Measurements from ENCODE around the gene FGD6. TPM values are rescaled to one million over a fixed set of nuclear protein-coding genes. Genes with fewer than 3 reads are reported as not detected.

FGD6 gene
- polyA plus RNA-seq, 2 of the 4 experiments (the other 2 are of a cell fraction) = 15.5 to 48.0 TPM

GRCh38 chr12:95204141-95204866 is 13.0 kb downstream of the FGD6 start (continued):
- TF ChIP-seq ZFP36 (IDR thresholded peaks at IDR 0.05; ENCODE audit: borderline replicate concordance, partially characterized antibody) = no peak
- TF ChIP-seq HDAC2 (IDR thresholded peaks at IDR 0.05) = no peak
- no peak for TF ChIP-seq CHD4 (IDR thresholded peaks at IDR 0.05; ENCODE audit: borderline replicate concordance)
- TF ChIP-seq CBX2 (IDR thresholded peaks at IDR 0.05; ENCODE audit: borderline replicate concordance, low read depth) = no peak
- no peak for TF ChIP-seq SREBF2 (IDR thresholded peaks at IDR 0.05)
- no peak for TF ChIP-seq RNF2 (IDR thresholded peaks at IDR 0.05; ENCODE audit: borderline replicate concordance, low read depth)
- TF ChIP-seq BHLHE40 (IDR thresholded peaks at IDR 0.05; ENCODE audit: low read depth, low read length) = peak; percentile 99
- peak; percentile 41 to 59 for TF ChIP-seq RAD21 (conservative IDR thresholded peaks at IDR 0.05 in 1 of 2, IDR thresholded peaks at IDR 0.05 in 1 of 2)
- no peak for TF ChIP-seq KDM1A (IDR thresholded peaks at IDR 0.05; ENCODE audit: low read depth)
- TF ChIP-seq POLR2A (IDR thresholded peaks at IDR 0.05; ENCODE audit: low read length) = no peak
- TF ChIP-seq MAX (IDR thresholded peaks at IDR 0.05) = peak; percentile 97
- TF ChIP-seq NPAS2 (CRISPR knock-in tag; IDR thresholded peaks at IDR 0.05; ENCODE audit: borderline replicate concordance) = peak; percentile 90
- no peak for TF ChIP-seq EHMT2 (IDR thresholded peaks at IDR 0.05; ENCODE audit: low read depth)
- peak; percentile 76 for TF ChIP-seq MAFK (IDR thresholded peaks at IDR 0.05; ENCODE audit: partially characterized antibody)
- TF ChIP-seq FOSB (CRISPR knock-in tag; IDR thresholded peaks at IDR 0.05) = peak; percentile 35; the same call in 1 of the 2 replicates
- TF ChIP-seq ZSCAN20 (CRISPR knock-in tag; IDR thresholded peaks at IDR 0.05) = 0 out of 2 replicates have a peak, but pooled peaks have one; percentile 34
- peak; percentile 89 for TF ChIP-seq EHF (CRISPR knock-in tag; IDR thresholded peaks at IDR 0.05)
- peak; percentile 88 for TF ChIP-seq MYC (IDR thresholded peaks at IDR 0.05; ENCODE audit: borderline replicate concordance, low read length)
- TF ChIP-seq ZNF302 (CRISPR knock-in tag; IDR thresholded peaks at IDR 0.05) = peak; percentile 37; the same call in 1 of the 2 replicates
- peak; percentile 77 to 91; a peak in 4 of 5 replicates for TF ChIP-seq EP300 (IDR thresholded peaks at IDR 0.05)
- no peak for TF ChIP-seq RFX5 (IDR thresholded peaks at IDR 0.05)
- no peak for TF ChIP-seq ELK1 (IDR thresholded peaks at IDR 0.05; ENCODE audit: low read depth, low read length)
- TF ChIP-seq KDM5A (IDR thresholded peaks at IDR 0.05) = no peak
- peak; percentile 90 for TF ChIP-seq BCL3 (IDR thresholded peaks at IDR 0.05)
- TF ChIP-seq GATA3 (IDR thresholded peaks at IDR 0.05; ENCODE audit: borderline replicate concordance) = peak; percentile 91
- TF ChIP-seq PHF8 (IDR thresholded peaks at IDR 0.05; ENCODE audit: borderline replicate concordance, low read depth) = no peak
- TF ChIP-seq SMC3 (IDR thresholded peaks at IDR 0.05) = peak; percentile 45; the same call in 2 of the 3 replicates
- 0 out of 2 replicates have a peak, but pooled peaks have one; percentile 83 for TF ChIP-seq HOXB13 (CRISPR knock-in tag; IDR thresholded peaks at IDR 0.05; ENCODE audit: low read depth)
- TF ChIP-seq CEBPB (IDR thresholded peaks at IDR 0.05) = peak; percentile 90 to 95
- no peak for TF ChIP-seq PBX3 (IDR thresholded peaks at IDR 0.05)
- TF ChIP-seq RCOR1 (IDR thresholded peaks at IDR 0.05; ENCODE audit: low read depth, low read length) = no peak
- TF ChIP-seq HOXB5 (CRISPR knock-in tag; IDR thresholded peaks at IDR 0.05) = peak; percentile 65; the same call in 1 of the 2 replicates
- TF ChIP-seq JUNB (IDR thresholded peaks at IDR 0.05) = peak; percentile 71
- TF ChIP-seq E2F6 (IDR thresholded peaks at IDR 0.05; ENCODE audit: borderline replicate concordance, low read depth) = peak; percentile 47; the same call in 1 of the 2 replicates
- no peak for TF ChIP-seq ZC3H11A (IDR thresholded peaks at IDR 0.05)
- TF ChIP-seq ESRRA (IDR thresholded peaks at IDR 0.05; ENCODE audit: borderline replicate concordance, low read length) = no peak
